ENCODE results near the gene CPTP.
A peak's percentile ranks its signal among the peaks of the same experiment; 100 is the strongest.
"Not testable (repeated sequence)": the region's sequence is repeated elsewhere in the genome, so short reads cannot be mapped to it uniquely, and the experiment has no call there.

Gene CPTP

DNA sequence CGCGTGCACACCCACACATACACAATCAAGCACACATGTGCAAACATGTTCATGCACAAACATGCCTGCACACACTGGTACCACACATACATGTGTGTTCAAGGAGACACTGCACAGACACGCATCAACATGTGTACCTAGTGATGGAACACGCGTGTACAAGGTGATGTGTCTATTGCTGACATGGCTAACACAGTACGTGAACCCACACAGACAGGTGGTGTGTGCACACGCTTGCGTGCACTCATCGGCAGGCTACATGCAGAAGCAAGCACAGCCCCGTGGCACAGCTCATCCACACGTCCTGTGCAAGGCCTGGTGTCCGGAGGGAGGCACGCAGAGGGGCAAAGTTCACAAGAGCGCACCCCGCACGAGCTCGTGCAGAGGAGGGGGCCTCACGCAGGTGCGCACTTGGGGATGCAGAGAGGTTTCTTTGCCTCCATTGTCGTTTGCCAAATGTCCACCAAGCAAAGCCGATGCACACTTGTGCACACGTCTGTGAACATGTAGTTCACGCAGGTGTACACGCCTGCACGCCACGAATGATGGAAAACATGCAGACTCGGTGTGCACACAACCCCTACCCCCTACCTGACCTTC, 17.8 kb upstream of the CPTP start:
- no peak for DNase-seq (ENCODE audit: low read depth)

DNA sequence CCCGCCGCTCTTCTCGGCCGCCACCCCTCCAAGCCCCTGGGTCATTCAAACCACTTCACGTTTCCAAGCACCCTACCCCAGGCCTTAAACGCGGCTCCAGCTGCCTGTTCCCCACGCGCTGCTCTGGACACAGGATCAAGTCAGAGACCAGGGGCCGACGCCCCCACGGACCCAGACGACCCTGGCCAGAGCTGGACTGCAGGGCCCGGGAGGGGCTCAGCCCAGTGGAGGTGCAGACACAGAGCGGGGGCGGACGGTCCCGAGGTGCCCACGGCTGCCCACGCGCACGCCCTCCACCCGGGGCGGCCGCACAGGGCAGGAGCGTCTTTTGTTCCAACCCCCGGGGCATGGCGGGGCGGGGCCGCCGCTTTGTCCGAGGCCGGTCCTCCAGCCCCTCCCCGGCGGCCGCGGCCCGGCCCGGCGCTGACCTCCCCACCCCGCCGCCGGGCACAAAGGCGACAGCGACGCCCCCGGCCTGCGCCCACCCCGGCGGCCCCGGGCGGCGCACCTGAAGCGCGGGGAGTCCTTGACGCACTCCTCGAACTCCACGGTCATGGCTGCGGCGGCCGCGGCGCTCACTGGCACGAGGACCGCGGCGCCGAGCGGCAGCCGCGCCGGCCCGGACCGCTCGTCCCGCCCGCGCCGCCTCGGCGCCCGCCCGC, 17.2 kb upstream of the CPTP start:
- no peak for DNase-seq (ENCODE audit: low read depth)

DNA sequence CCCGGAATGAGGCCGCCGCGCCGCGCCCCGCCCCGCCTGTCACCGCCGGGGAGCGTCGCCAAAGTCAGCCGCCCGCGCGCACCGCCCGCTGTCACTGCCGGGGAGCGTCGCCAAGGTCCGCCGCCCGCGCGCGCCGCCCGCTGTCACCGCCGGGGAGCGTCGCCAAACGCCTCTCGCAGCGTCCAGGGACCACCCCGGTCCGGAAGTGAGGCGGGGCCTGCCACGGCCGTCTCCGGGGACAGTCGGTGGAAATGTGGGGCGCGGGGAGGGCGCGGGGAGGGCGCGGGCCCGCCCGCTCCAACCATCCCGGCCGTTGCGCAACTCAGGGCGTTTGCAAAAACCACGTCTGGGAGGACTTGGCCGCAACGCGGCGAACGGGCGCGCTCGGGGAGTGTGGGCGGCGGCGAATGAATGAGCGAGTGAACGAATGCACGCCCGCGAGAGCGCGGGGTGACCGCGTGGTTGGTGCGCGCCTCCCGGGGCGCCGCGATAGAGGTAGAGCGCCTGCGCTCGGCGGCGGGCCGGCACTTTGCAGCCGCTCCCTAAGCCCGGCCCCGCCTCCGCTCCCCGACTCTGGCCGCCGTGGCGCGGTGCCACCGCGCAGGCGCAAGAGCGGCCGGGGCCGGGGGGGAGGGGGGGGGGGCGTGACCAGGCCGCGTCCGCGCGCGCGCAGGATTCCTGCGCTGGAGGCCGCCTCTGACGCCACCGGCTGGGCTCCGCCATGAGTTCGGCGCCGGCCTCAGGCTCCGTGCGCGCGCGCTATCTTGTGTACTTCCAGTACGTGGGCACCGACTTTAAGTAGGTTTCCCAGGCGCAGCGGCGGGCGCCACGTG, 16.5 kb upstream of the CPTP start, which contains the start of the genes ACAP3 and PUSL1:
Gene ACAP3 (minus strand): TSS at position 8 of the 833 bp plus-strand sequence. CDS start 115 bp downstream, outside the sequence.
Gene PUSL1 (plus strand): TSS at position 675 of the 833 bp plus-strand sequence. CDS start 47 bp downstream, at position 722.
- peak; percentile 73 for DNase-seq (ENCODE audit: low read depth)

DNA sequence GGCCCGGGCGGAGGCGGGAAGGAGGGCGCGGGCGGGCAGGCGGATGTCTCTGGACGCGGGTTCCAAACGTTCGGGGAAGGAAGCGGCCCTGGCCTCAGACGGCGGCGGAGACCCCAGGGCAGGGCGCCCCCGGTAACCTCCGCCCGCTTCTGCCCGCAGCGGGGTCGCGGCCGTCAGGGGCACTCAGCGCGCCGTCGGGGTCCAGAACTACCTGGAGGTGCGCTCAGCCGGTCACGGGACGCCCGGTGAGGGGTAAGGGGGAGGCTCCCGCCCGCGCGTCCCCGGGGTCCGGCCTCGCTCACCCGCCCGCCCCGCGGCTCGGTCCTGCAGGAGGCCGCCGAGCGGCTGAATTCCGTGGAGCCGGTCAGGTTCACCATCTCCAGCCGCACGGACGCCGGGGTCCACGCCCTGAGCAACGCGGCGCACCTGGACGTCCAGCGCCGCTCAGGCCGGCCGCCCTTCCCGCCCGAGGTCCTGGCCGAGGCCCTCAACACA, 15.8 kb upstream of the CPTP start:
- DNase-seq (ENCODE audit: low read depth): no peak

DNA sequence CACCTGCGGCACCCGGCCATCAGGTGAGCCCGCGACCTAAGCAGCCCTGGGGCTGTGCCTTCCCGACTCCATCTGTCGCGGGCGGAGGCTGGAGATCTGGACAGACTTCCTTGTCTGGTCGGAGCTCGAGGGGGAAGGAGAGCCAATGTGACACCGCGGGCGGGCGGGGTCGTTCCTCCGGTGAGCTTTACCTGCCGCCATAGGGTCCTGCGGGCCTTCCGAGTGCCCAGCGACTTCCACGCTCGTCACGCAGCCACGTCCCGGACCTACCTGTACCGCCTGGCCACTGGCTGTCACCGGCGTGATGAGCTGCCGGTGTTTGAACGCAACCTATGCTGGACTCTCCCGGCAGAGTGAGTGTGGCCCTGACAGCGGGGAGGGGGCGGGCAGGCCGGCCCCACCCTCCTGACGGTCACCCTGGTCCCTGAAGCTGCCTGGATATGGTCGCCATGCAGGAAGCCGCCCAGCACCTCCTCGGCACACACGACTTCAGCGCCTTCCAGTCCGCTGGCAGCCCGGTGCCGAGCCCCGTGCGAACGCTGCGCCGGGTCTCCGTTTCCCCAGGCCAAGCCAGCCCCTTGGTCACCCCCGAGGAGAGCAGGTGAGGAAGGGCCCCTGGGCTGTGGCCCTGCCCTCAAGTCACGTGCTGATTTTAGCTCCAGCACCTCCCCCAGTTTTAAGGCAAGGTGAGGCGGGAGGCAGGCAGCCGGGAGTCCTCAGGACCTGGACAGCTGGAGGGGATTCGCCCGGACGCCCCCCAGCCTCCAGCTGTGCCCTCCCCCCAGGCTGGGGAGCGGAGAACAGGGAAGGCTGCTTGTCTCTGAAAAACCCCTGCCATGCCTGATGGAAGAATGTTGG, 15.1 kb upstream of the CPTP start:
- no peak for DNase-seq (ENCODE audit: low read depth)

DNA sequence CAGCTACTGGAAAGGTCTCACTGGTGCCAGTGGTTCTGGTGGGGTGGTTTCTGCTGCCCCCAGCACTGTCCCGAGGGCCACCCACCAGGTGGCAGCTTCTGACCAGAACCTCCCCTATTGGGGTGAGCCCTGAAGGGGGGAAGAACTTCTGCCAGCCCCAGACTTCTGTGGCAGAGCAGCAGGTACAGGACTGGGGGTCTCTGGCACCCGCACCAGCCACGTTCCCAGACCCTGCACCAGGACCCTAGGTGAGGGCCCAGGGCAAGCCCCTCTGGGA, 14.6 kb upstream of the CPTP start:
- no peak for DNase-seq (ENCODE audit: low read depth)

DNA sequence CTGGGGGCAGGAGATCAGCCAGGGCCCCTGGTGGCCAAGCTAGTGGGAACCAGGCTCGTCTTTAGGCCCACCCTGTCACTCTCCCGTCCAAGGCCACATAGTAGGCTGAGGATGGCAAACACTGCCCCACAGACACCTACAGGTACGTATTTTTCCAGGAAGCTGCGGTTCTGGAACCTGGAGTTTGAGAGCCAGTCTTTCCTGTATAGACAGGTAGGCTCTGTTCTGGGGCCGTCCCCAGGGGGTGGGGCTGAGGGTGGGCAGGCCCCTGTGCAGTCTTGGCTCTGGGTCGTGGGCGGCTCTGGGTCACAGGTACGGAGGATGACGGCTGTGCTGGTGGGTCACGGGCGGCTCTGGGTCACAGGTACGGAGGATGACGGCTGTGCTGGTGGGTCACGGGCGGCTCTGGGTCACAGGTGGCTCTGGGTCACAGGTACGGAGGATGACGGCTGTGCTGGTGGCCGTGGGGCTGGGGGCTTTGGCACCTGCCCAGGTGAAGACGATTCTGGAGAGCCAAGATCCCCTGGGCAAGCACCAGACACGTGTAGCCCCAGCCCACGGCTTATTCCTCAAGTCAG, 14.0 kb upstream of the CPTP start:
- DNase-seq (ENCODE audit: low read depth): no peak

DNA sequence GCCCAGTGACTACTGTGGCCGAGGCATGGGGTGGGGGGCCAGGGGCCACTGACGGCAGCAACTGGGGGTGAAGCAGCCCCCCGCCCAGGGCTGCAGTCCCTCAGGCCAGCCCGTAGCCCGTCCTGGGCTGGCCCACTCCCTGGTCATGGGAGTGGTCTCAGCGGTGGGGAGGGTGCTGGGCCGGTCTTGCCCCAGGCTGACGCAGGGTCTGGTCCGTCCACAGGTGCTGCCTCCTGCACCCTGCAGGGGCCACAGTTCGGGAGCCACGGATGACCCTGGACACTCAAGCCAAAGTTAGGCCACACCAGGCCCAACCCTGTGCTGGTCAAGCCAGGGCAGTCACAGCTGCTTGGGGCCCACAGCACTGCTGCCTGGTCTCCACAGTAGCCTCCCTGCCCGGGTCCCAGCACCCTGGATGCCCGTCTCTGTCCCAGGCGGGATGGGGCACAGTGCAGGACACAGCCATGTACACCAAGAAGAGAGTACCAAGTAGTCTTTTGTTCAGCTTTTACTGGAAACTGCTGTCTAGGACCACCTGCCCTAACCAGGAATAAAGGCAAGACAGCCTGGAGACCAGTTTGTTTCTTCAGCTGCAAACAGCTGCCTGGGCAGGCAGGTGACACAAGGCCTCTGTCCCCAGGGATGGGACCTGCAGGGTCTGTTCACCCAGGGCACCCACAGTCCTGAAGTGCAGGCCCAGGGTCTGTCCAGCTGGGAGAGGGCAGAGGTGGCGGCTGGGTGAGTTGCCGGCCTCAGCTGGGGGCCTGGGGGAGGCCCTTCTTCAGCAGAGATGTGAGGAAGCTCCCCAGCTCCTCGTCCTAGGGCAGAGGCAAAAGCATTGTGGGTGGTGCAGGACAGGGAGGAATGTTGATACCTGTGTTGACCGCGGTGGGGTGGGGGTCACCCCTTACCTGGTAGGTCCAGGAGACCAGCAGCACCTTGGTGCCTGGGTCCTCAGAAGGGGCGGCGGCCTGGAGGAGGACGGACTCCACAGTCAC, 13.2 kb upstream of the CPTP start:
- DNase-seq (ENCODE audit: low read depth): no peak

DNA sequence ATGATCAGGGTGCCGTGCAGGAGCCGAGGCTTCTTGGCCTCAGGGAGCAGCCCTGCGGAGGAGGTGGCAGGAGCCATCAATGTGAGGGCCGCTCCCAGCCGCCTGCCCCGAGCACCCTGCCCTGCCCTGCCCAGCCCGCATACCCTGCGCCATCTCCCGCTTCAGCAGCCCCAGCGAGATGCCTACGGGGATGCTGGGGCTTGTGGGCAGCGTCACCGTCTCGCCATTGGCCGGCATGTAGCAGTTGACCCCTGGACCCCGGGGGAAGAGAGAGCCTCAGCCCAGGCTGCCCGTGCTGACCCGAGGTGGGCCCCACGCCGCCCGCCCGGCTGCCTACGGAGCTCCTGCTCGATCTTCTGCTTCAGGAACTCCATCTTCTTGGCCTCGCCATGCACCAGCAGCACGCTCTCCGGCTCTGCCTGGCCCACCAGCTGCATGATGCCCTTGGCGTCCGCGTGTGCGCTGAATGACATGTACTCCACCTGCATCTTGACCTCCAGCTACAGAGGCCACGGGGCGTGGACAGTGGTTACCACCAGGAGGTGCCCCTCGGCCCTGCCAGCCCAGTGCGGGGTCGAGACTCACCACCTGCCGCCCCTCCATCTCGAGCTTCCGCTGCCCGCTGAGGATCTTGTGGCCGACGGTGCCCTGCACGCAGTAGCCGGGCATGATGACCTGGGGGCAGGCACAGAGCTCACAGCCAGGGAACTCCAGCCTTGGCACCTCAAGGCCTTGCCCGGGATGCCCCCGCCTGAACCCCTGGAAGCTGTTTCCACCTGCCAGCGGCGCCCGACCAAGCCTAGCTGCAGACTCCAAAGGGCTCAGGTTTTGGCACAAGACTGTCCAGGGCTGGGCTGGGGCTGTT, 11.9 kb upstream of the CPTP start:
- DNase-seq (ENCODE audit: low read depth): no peak

DNA sequence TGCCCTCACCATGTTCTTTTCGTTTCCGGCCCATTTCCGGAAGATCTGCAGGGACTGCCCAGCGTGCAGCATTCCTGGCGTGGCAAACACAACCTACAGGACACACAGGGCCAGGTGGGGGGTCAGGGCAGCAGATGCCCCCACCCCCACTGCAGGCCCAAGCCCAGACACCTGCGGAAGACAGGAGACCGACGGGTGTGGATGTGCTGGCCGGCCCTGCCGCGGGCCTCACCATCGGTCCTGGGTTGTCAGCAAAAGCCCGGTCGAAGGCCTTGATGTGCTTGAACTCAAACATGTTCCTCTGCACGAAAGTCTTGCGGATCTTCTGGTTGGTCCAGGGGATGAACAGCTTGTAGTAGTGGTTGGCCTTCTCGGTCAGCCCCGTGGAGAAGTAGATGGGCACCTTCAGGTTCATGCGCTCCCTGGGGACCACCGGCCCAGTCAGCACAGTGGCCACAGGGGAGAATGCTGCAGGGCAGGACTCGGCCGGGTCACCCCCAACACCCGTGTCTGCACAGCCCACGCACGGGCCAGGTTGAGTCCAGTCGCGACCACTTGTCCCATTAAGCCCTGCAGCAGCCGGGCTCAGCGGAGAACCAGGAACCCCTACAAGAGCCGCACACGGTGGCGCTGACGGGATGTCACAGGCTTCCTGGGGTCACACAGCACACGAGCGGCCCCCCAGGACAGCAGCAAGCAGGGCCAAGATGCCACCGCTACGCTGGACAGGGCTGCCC, 10.9 kb upstream of the CPTP start:
- DNase-seq (ENCODE audit: low read depth): no peak

DNA sequence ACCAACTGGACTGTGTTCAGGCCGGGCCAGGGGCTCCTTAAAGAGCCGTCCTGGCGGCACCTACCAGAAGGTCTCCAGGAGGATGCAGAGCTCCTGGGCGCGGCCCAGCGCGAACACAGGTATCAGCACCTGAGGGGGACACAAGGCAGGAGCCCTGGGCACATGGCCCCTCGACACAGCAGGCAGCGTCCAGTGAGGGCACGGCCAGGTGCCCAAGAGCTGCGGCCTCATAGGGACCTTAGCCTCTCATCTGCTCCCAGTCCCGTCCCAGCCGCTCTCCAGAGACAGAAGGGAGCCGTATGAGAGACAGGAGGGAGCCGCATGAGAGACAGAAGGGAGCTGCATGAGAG, 10.4 kb upstream of the CPTP start:
- DNase-seq (ENCODE audit: low read depth): no peak

DNA sequence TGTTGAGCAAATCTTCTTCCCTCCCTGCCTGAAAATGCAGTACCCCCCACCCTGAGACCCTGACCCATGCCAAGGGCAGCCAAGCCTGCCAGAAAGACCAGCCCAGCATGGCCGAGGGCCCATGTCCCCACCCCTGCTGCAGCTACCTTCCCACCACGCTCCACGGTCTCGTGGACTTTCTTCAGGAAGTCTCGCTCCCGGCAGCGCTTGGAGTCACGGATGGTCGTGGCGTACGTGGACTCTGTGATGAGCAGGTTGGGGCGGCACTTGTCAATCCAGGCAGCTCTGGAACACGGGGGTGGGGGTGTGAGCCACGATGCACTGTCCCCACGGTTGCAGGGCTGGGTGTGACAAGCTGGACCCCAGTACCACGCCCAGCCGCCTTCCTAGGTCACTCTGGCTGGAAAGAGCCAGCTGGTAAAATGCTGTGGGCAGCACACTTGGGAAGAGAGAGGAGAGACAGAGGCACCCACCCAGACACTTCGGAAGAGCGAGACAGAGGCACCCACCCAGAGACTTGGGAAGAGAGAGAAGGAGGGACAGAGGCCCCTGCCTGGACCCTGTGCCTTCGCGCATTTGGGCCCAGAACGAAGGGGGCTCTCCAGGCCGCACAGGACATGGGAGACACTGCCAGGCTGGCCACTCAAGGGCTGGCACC, 9.8 kb upstream of the CPTP start:
- no peak for DNase-seq (ENCODE audit: low read depth)

DNA sequence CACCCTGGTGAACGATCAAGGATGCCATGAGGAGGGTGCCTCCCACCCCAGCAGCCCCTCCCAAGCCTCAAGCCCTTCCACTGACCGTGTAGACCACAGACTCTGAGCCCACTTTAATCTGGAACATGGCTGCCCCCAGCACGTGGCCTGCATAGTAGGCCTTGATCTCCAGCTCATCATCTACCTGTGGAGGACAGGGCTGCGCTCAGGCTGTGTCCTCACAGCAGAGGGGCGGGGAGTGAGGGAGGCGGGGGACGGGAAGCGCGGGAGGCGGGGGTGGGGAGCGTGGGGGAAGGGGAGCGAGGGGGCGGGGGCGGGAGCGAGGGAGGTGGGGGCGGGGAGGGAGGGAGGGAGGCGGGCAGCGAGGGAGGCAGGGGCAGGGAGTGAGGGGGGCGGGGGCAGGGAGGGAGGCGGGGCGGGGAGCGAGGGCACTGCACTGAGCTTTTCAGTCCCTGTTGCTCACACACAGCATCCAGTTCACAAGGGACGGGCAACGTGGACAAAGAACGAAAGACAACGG, 9.1 kb upstream of the CPTP start:
- no peak for DNase-seq (ENCODE audit: low read depth)

DNA sequence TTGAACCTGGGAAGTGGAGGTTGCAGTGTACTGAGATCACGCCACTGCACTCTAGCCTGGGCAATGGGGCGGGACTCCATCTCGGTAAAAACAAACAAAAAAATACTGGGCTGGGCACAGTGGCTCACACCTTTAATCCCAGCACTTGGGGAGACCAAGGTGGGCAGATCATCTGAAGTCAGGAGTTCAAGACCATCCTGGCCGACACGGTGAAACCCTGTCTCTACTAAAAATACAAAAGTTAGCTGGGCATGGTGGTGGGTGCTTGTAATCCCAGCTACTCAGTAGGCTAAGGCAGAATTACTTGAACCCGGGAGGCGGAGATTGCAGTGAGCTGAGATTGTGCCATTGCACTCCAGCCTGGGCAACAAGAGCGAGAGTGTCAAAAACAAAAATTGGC, 8.4 kb upstream of the CPTP start:
- not testable (repeated sequence) for DNase-seq (ENCODE audit: low read depth)

DNA sequence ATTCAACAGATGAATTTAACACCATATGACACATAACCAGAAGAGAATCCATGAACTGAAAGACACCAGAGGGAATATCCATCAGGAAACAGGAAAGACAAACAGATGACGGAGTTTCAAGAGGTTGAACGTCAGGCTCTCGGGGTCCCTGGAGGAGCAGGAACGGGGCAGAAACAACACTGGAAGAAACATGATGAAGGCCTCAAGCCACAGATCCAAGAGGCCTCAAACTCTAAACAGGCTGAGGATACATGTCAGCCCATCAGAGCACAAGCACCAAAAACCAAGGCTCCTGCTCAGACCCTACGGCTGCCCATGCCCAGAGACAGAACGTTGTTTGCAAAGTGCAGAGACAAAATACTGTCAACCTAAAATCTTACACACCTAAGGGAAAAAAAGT, 7.2 kb upstream of the CPTP start:
- no peak for DNase-seq (ENCODE audit: low read depth)

DNA sequence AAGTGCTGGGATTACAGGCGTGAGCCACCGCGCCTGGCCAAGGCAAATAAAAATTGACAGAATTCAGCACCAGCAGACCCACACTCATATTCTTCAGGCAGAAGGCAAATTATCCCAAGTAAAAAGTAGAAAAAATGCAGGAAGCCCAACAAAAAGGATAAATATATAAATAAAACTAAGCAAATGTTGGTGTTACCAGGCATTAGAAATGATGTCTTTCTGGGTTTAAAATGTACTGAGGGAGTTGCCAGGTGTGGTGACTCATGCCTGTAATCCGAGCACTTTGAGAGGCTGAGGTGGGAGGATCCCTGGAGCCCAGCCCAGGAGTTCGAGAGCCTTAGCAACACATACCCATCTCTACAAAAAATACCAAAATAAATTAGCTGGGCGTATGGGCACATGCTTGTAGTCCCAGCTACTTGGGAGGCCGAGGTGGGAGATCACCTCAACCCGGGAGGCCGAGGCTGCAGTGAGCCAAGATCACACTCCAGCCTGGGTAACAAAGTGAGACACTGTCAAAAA, 6.4 kb upstream of the CPTP start:
- peak; percentile 88 for DNase-seq (ENCODE audit: low read depth)

DNA sequence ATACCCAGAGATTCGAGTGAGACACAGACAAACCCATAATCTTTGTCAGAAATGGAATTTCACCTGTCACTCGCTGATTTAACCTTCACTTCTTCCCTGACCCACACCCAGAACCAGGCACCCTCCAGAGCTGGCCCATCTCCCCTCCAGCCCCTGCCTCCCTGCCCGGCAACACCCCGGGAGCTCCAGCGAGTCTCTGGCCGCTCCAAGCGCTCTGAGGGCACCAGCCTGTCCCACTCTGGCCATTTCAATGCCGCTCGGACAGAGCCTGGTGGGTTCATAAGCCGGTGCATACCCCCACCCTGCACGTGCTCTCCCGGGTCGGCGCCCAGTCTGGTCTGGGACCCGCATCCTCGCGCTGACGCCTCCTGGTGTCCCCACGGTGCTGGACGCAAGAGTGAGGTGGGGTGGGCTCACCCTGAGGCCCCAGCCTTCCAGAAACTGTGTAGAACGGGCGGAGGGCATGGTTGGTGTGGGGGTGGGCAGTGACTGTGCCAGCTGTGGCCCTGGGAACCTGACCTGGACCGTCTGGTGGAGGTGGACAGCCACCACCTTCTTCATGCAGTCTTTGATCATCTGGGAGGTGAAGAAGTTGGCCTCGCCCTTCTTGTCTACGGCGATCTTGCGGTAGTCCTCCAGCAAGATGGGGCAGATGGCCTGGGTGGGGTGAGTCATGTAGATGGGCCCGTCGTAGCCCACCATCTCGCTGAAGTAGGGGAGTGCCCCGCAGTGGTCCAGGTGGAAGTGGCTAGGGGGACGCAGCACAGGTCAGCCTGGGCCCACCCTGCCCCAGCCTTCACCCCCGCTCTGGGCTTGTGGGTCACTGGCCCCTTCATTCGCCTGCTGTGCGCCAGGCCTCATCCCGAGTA, 5.6 kb upstream of the CPTP start:
- DNase-seq (ENCODE audit: low read depth): no peak
